DOHH2 (cell line): ENCODE data around the gene COL26A1.

Source experiments
- CTCF ChIP-seq: fragments of 200-600 bp; sonication (generic); IDR thresholded peaks from one replicate; pipeline ENCODE4 v1.5.1; 2014; ENCODE audit warnings: antibody characterized with exemption, mild to moderate bottlenecking, low read depth, low read length; ENCODE audit not compliant: poor library complexity, severe bottlenecking
- EZH2phosphoT487 ChIP-seq: fragments of 200-600 bp; sonication (generic); IDR thresholded peaks from 2 replicates; pipeline ENCODE4 v1.6.1; 2017; ENCODE audit warnings: borderline replicate concordance, mild to moderate bottlenecking, antibody characterized with exemption, low read length, moderate library complexity, mixed read lengths

- TF ChIP-seq CTCF, result no peak
- TF ChIP-seq EZH2phosphoT487, result no peak
These were observed 184.6 kb downstream of the COL26A1 start for GRCh38 chr7:101547022-101547915.
